OCI-LY1 (cell line): Measurements from ENCODE around the gene RAET1E.
"Not testable (repeated sequence)": the region's sequence is repeated elsewhere in the genome, so short reads cannot be mapped to it uniquely, and the experiment has no call there.

Experiments
- H2AFZ ChIP-seq: fragments of 200-600 bp; sonication (generic), shearing (Covaris generic); 2 replicates; pipeline ENCODE4 v1.6.0; 2014; ENCODE audit warnings: antibody characterized with exemption, mild to moderate bottlenecking, low read length
- H3F3A ChIP-seq: fragments of 200-600 bp; sonication (generic), shearing (Covaris generic); 2 replicates; pipeline ENCODE4 v1.6.0; 2014; ENCODE audit warnings: mild to moderate bottlenecking, antibody characterized with exemption, low read length, moderate library complexity; ENCODE audit not compliant: insufficient read depth
- H3K27ac ChIP-seq: fragments of 200-600 bp; sonication (generic); 2 replicates; pipeline ENCODE4 v1.5.1; 2014; ENCODE audit warnings: low read length, mixed run types, mild to moderate bottlenecking, low read depth; ENCODE audit not compliant: poor library complexity, severe bottlenecking
- H3K27me3 ChIP-seq: fragments of 200-600 bp; sonication (generic); 2 replicates; pipeline ENCODE4 v1.6.0; 2014; ENCODE audit warnings: antibody characterized with exemption, mild to moderate bottlenecking, low read length, moderate library complexity; ENCODE audit not compliant: insufficient read depth
- H3K36me3 ChIP-seq: fragments of 200-600 bp; sonication (generic); 2 replicates; pipeline ENCODE4 v1.6.1; 2014; ENCODE audit warnings: mild to moderate bottlenecking, antibody characterized with exemption, low read length, moderate library complexity, mixed read lengths; ENCODE audit not compliant: insufficient read depth
- H3K4me1 ChIP-seq: fragments of 200-600 bp; sonication (generic); 2 replicates; pipeline ENCODE4 v1.5.1; 2014; ENCODE audit warnings: mild to moderate bottlenecking, low read length, moderate library complexity; ENCODE audit not compliant: insufficient read depth, severe bottlenecking
- H3K4me2 ChIP-seq: fragments of 200-600 bp; sonication (generic), shearing (Covaris generic); 2 replicates; pipeline ENCODE4 v1.6.1; 2014; ENCODE audit warnings: low read length
- H3K4me3 ChIP-seq: fragments of 200-600 bp; sonication (generic); 2 replicates; pipeline ENCODE4 v1.5.1; 2014; ENCODE audit warnings: low read length, low read depth, mild to moderate bottlenecking, mixed read lengths; ENCODE audit not compliant: poor library complexity, severe bottlenecking
- H3K79me2 ChIP-seq: fragments of 200-600 bp; shearing (Covaris generic); 2 replicates; pipeline ENCODE4 v1.6.1; 2016; ENCODE audit warnings: mixed run types, low read length, mixed read lengths; ENCODE audit not compliant: insufficient read depth
- H3K9ac ChIP-seq: fragments of 200-600 bp; sonication (generic), shearing (Covaris generic); 2 replicates; pipeline ENCODE4 v1.6.1; 2014; ENCODE audit warnings: mild to moderate bottlenecking, low read length, mixed read lengths
- H3K9me2 ChIP-seq: fragments of 200-600 bp; sonication (generic), shearing (Covaris generic); 2 replicates; pipeline ENCODE4 v1.6.1; 2014; ENCODE audit warnings: low read depth, mild to moderate bottlenecking, low read length, mixed read lengths
- H3K9me3 ChIP-seq: fragments of 200-600 bp; shearing (Covaris generic); 2 replicates; pipeline ENCODE4 v1.6.1; 2014; ENCODE audit warnings: low read length, mixed read lengths
- H4K20me1 ChIP-seq: fragments of 200-600 bp; sonication (generic), shearing (Covaris generic); 2 replicates; pipeline ENCODE4 v1.6.0; 2016; ENCODE audit warnings: mild to moderate bottlenecking, low read length; ENCODE audit not compliant: insufficient read depth
- EZH2 ChIP-seq: fragments of 200-600 bp; sonication (generic), shearing (Covaris generic); IDR thresholded peaks from 2 replicates; pipeline ENCODE4 v1.8.0; 2017; ENCODE audit warnings: borderline replicate concordance, mixed run types, mild to moderate bottlenecking, antibody characterized with exemption, low read length, moderate library complexity, mixed read lengths
- TF ChIP-seq, protein P1 (sequence below): fragments of 200-600 bp; sonication (generic), shearing (Covaris generic); IDR thresholded peaks from 2 replicates; pipeline ENCODE4 v1.5.1; 2017; ENCODE audit warnings: mild to moderate bottlenecking, antibody characterized with exemption, low read length, moderate library complexity, mixed read lengths

RAET1E gene

DNA sequence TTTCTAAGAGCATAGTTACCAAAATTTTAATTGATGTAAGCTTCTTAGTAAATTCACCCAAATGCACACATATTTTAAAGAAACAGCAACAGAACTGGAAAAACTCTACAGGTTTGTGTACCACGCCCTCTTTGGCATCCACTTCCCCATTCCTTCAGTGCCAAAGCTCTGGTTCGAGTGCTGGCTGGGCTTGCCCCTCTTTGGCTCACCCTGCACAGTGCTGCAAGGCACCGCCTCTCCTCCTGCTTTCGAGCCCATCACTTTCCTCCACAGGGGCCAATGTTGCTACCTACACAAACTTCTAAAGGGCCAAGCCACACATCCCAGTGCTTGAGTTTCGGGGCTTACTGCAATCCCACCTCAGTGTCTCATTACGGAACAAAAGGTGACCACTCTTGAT is 43.4 kb downstream of the RAET1E start:
- no peak overlapping the region for H3K9ac ChIP-seq
- H3K27me3 ChIP-seq, result 0 out of 2 replicates have a peak, but pooled peaks cover 5% of the 10 kb centered on the region
- no peak overlapping the region for H3K4me3 ChIP-seq
- peaks cover 12% of the 10 kb centered on the region for H3K4me1 ChIP-seq
- no peak overlapping the region for H3K4me2 ChIP-seq
- no peaks in the 10 kb centered on the region for H3F3A ChIP-seq
- no peak for TF ChIP-seq EZH2
- TF ChIP-seq, protein P1, sequence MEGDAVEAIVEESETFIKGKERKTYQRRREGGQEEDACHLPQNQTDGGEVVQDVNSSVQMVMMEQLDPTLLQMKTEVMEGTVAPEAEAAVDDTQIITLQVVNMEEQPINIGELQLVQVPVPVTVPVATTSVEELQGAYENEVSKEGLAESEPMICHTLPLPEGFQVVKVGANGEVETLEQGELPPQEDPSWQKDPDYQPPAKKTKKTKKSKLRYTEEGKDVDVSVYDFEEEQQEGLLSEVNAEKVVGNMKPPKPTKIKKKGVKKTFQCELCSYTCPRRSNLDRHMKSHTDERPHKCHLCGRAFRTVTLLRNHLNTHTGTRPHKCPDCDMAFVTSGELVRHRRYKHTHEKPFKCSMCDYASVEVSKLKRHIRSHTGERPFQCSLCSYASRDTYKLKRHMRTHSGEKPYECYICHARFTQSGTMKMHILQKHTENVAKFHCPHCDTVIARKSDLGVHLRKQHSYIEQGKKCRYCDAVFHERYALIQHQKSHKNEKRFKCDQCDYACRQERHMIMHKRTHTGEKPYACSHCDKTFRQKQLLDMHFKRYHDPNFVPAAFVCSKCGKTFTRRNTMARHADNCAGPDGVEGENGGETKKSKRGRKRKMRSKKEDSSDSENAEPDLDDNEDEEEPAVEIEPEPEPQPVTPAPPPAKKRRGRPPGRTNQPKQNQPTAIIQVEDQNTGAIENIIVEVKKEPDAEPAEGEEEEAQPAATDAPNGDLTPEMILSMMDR, result no peak
- no peaks in the 10 kb centered on the region for H3K9me2 ChIP-seq
- no peaks in the 10 kb centered on the region for H4K20me1 ChIP-seq
- H2AFZ ChIP-seq, result no peak overlapping the region
- no peaks in the 10 kb centered on the region for H3K79me2 ChIP-seq
- H3K9me3 ChIP-seq, result no peaks in the 10 kb centered on the region
- no peaks in the 10 kb centered on the region for H3K36me3 ChIP-seq
- H3K27ac ChIP-seq, result no peak overlapping the region

DNA sequence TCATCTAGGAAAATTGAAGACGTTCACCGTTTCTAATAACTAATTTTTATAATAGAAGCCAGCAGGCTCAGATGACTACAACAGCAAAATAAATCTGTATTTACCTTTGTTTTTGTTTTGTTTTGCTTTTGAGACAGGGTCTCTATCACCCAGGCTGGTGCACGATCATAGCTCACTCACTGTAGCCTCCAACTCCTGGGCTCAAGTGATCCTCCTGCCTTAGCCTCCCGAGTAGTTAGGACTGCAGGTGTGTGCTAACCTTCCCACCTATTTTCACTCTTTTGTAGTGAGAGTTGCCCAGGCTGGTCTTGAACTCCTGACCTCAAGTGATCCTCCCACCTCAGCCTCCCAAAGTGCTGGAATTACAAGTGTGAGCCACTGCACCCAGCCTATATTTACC is 43.9 kb downstream of the RAET1E start:
- not testable (repeated sequence) for H3K9me3 ChIP-seq, H3K4me3 ChIP-seq, H3K9ac ChIP-seq, H2AFZ ChIP-seq, H3K79me2 ChIP-seq, H3K36me3 ChIP-seq, H4K20me1 ChIP-seq, H3F3A ChIP-seq, H3K9me2 ChIP-seq, H3K4me2 ChIP-seq, H3K27ac ChIP-seq, H3K27me3 ChIP-seq
- H3K4me1 ChIP-seq, result peaks cover 12% of the 10 kb centered on the region

DNA sequence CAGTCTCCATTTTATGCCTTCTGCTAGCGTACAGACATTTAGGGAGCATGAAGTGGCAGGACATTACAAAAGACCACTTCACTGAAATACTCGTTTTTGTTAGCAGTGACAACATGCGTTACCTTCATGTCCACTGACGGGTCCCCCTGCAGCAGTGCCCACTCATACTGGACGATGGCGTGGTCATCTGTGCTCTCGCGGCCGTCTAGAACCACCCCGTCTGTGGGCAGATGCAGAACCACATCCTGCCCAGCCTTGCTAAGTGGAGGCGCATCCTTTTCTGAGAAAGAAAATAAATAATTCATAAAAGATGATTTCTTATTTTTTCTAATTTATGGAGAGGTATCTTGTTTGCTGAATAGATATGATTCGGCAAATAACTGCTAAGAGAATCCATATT is 45.0 kb downstream of the RAET1E start:
- no peak overlapping the region for H3K4me3 ChIP-seq
- no peaks in the 10 kb centered on the region for H3K79me2 ChIP-seq
- no peak overlapping the region for H3K27ac ChIP-seq
- no peaks in the 10 kb centered on the region for H3K36me3 ChIP-seq
- H2AFZ ChIP-seq, result no peak overlapping the region
- no peaks in the 10 kb centered on the region for H3F3A ChIP-seq
- H3K9me3 ChIP-seq, result no peaks in the 10 kb centered on the region
- no peaks in the 10 kb centered on the region for H4K20me1 ChIP-seq
- no peak overlapping the region for H3K4me2 ChIP-seq
- TF ChIP-seq, protein P1, result no peak
- TF ChIP-seq EZH2, result no peak
- H3K9me2 ChIP-seq, result no peaks in the 10 kb centered on the region
- H3K27me3 ChIP-seq, result 0 out of 2 replicates have a peak, but pooled peaks cover 5% of the 10 kb centered on the region
- H3K4me1 ChIP-seq, result peaks cover 12% of the 10 kb centered on the region
- H3K9ac ChIP-seq, result no peak overlapping the region

DNA sequence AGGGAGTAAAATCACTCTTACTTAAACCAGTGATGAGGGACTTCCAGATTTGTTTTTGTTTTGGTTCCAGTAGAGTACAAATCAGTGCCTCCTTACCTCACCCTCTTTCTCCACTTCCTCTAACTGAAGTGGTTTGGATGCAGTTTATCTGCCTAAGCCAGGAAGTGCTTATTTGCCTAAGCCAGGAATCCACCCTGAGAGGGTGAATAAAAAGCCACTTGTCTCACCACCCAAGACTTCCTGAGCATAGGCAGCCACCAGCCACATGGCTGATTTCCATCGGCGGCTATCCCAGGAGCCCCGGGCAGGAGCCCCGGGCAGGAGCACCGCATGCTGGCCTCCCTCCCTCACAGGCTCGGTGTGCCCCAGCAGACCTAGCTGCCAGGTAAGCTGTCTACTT is 45.7 kb downstream of the RAET1E start:
- no peaks in the 10 kb centered on the region for H3K79me2 ChIP-seq
- no peaks in the 10 kb centered on the region for H3F3A ChIP-seq
- no peaks in the 10 kb centered on the region for H4K20me1 ChIP-seq
- no peak overlapping the region for H3K9ac ChIP-seq
- no peaks in the 10 kb centered on the region for H3K36me3 ChIP-seq
- no peaks in the 10 kb centered on the region for H3K9me2 ChIP-seq
- TF ChIP-seq, protein P1, result no peak
- TF ChIP-seq EZH2, result no peak
- no peak overlapping the region for H3K4me3 ChIP-seq
- H3K27ac ChIP-seq, result no peak overlapping the region
- H2AFZ ChIP-seq, result no peak overlapping the region
- H3K4me1 ChIP-seq, result peaks cover 12% of the 10 kb centered on the region
- H3K9me3 ChIP-seq, result no peaks in the 10 kb centered on the region
- H3K27me3 ChIP-seq, result 0 out of 2 replicates have a peak, but pooled peaks cover 5% of the 10 kb centered on the region
- H3K4me2 ChIP-seq, result peak overlapping the region; percentile 7; the same call in 1 of the 2 replicates
